Measurements from ENCODE around the gene CHI3L1.

The CHI3L1 gene

GRCh38 chr1:203158423-203158822 is 28.1 kb downstream of the CHI3L1 start:
- H3K27me3 ChIP-seq (ENCODE audit: control insufficient read depth, insufficient read depth, low read length) = no peaks in the 10 kb centered on the region
- H3K4me3 ChIP-seq (ENCODE audit: low read depth, low read length) = no peak overlapping the region
- H2AFZ ChIP-seq = no peak overlapping the region
- no peak overlapping the region for H3K27ac ChIP-seq
- no peak overlapping the region for H3K4me2 ChIP-seq (ENCODE audit: low read length)
- TF ChIP-seq CTCF (IDR thresholded peaks at IDR 0.05) = no peak
- peaks cover 26% of the 10 kb centered on the region for H3K4me1 ChIP-seq
- no peaks in the 10 kb centered on the region for H3K79me2 ChIP-seq
- H3K9ac ChIP-seq = no peak overlapping the region
- H3K9me3 ChIP-seq (ENCODE audit: control insufficient read depth, low read length) = no peaks in the 10 kb centered on the region
- no peaks in the 10 kb centered on the region for H3K36me3 ChIP-seq (ENCODE audit: control insufficient read depth, insufficient read depth, low read length)

- H3K36me3 ChIP-seq (ENCODE audit: control insufficient read depth, insufficient read depth, low read length) = no peaks in the 10 kb centered on the region
- no peak overlapping the region for H3K4me3 ChIP-seq (ENCODE audit: low read depth, low read length)
- no peaks in the 10 kb centered on the region for H3K9me3 ChIP-seq (ENCODE audit: control insufficient read depth, low read length)
- peak overlapping the region; percentile 59 for H3K27ac ChIP-seq
- no peak overlapping the region for H3K4me2 ChIP-seq (ENCODE audit: low read length)
- H3K27me3 ChIP-seq (ENCODE audit: control insufficient read depth, insufficient read depth, low read length) = no peaks in the 10 kb centered on the region
- H2AFZ ChIP-seq = no peak overlapping the region
- peaks cover 45% of the 10 kb centered on the region for H3K4me1 ChIP-seq
- no peaks in the 10 kb centered on the region for H3K79me2 ChIP-seq
- TF ChIP-seq CTCF (IDR thresholded peaks at IDR 0.05) = no peak
- no peak overlapping the region for H3K9ac ChIP-seq
Measured at GRCh38 chr1:203156280-203156679, 30.2 kb downstream of the CHI3L1 start.

- no peak overlapping the region for H3K4me3 ChIP-seq (ENCODE audit: low read depth, low read length)
- TF ChIP-seq CTCF (IDR thresholded peaks at IDR 0.05) = no peak
- no peak overlapping the region for H3K9ac ChIP-seq
Measured at GRCh38 chr1:203153989-203154821, 32.3 kb downstream of the CHI3L1 start.

GRCh38 chr1:203153051-203153988 is 33.2 kb downstream of the CHI3L1 start:
- H3K79me2 ChIP-seq = no peaks in the 10 kb centered on the region
- H2AFZ ChIP-seq = peak overlapping the region; percentile 50
- H3K4me2 ChIP-seq (ENCODE audit: low read length) = peak overlapping the region; percentile 49
- no peak overlapping the region for H3K9ac ChIP-seq
- no peak for TF ChIP-seq CTCF (IDR thresholded peaks at IDR 0.05)
- peaks cover 62% of the 10 kb centered on the region for H3K4me1 ChIP-seq
- H3K4me3 ChIP-seq (ENCODE audit: low read depth, low read length) = peak overlapping the region; percentile 27
- peak overlapping the region; percentile 98 for H3K27ac ChIP-seq
- no peaks in the 10 kb centered on the region for H3K9me3 ChIP-seq (ENCODE audit: control insufficient read depth, low read length)
- H3K27me3 ChIP-seq (ENCODE audit: control insufficient read depth, insufficient read depth, low read length) = no peaks in the 10 kb centered on the region
- no peaks in the 10 kb centered on the region for H3K36me3 ChIP-seq (ENCODE audit: control insufficient read depth, insufficient read depth, low read length)

More at GRCh38 chr1:203153989-203154821, 32.3 kb downstream of the CHI3L1 start:
- H3K27ac ChIP-seq = peak overlapping the region; percentile 98
- no peaks in the 10 kb centered on the region for H3K9me3 ChIP-seq (ENCODE audit: control insufficient read depth, low read length)
- H3K27me3 ChIP-seq (ENCODE audit: control insufficient read depth, insufficient read depth, low read length) = no peaks in the 10 kb centered on the region
- peaks cover 62% of the 10 kb centered on the region for H3K4me1 ChIP-seq
- H3K79me2 ChIP-seq = no peaks in the 10 kb centered on the region
- H3K36me3 ChIP-seq (ENCODE audit: control insufficient read depth, insufficient read depth, low read length) = no peaks in the 10 kb centered on the region
- peak overlapping the region; percentile 49 for H3K4me2 ChIP-seq (ENCODE audit: low read length)
- peak overlapping the region; percentile 50 for H2AFZ ChIP-seq
